Renal pelvis (tissue), 4 donors: ENCODE measurements around the gene NPW. TPM values are rescaled to one million over a fixed set of nuclear protein-coding genes. Genes with fewer than 3 reads are reported as not detected.

Source experiments
- DNase-seq: peaks from one replicate; pipeline ENCODE4 v3.0.0-alpha.2; 2013
- polyA plus RNA-seq, 3 donors: library from polyadenylated mRNA; unstranded; fragments of 120-200 nt; gene quantifications; one replicate each; pipeline ENCODE4 v1.2.1, GENCODE V29; 2013; ENCODE audit not compliant: insufficient read length in 3 of 3

NPW gene
- polyA plus RNA-seq, 3 donors: 4.5 to 14.3 (median 12.0) TPM

GRCh38 chr16:2015947-2016208 lies 3.7 kb upstream of the NPW start:
- no peak for DNase-seq

- no peak for DNase-seq
Measured at GRCh38 chr16:2016407-2016922, 3.1 kb upstream of the NPW start.

- DNase-seq: no peak
Measured at GRCh38 chr16:2019921-2020831, 591 bp downstream of the NPW start.

- DNase-seq: no peak
Measured at GRCh38 chr16:2022723-2023091, 3.1 kb downstream of the NPW start.

- DNase-seq: peak; percentile 88
Measured at GRCh38 chr16:2023092-2024031, 3.8 kb downstream of the NPW start.

GRCh38 chr16:2024032-2024420 lies 4.4 kb downstream of the NPW start:
- DNase-seq: no peak

GRCh38 chr16:2025251-2025650 lies 5.7 kb downstream of the NPW start:
- no peak for DNase-seq

GRCh38 chr16:2025878-2026460 lies 6.4 kb downstream of the NPW start:
- no peak for DNase-seq

- DNase-seq: no peak
Measured at GRCh38 chr16:2026461-2027023, 7.0 kb downstream of the NPW start, which contains the start of gene NHERF2. NHERF2 (plus strand) TSS chr16:2026902; CDS start chr16:2027006, 104 bp downstream.

- DNase-seq: no peak
Measured at GRCh38 chr16:2027024-2028010, 7.7 kb downstream of the NPW start.

- DNase-seq: no peak
Measured at GRCh38 chr16:2028146-2028545, 8.6 kb downstream of the NPW start.

- no peak for DNase-seq
Measured at GRCh38 chr16:2028620-2029220, 9.1 kb downstream of the NPW start.

GRCh38 chr16:2029350-2029749 lies 9.8 kb downstream of the NPW start:
- DNase-seq: no peak

GRCh38 chr16:2030036-2030435 lies 10.5 kb downstream of the NPW start:
- DNase-seq: no peak

GRCh38 chr16:2031081-2031577 lies 11.5 kb downstream of the NPW start:
- no peak for DNase-seq

- no peak for DNase-seq
Measured at GRCh38 chr16:2032285-2033056, 12.9 kb downstream of the NPW start.

GRCh38 chr16:2033057-2033908 lies 13.7 kb downstream of the NPW start:
- DNase-seq: peak; percentile 65
